ENCODE results near the gene LEMD3. TPM values are rescaled to one million over a fixed set of nuclear protein-coding genes. Genes with fewer than 3 reads are reported as not detected.

LEMD3 gene
- total RNA-seq, 1 donor from 2014 or later = 31.9 TPM

DNA sequence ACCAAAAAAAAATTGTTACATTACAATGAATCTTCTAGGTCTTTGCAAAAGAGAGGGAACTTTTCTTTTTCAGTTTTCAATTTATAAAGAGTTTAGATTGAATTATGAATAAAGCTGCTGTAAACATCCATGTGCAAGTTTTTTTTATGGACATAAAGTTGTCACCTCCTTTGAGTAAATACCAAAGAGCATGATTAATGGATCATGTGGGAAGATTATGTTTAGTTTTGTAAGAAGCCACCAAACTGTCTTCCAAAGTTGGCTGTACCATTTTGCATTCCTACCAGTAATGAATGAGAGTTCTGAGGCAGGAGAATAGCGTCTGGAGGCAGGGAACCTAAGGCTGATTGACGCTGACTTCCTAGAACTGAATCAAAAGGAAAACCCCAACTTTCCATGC lies 30.2 kb downstream of the LEMD3 start:
- intact Hi-C loops (cut with DNase I) = no loop called here
- ATAC-seq = no peak
- Histone ChIP-seq H3K27ac (no peak overlapping the region), H3K4me3 (no peak overlapping the region), H3K27me3 (ENCODE audit: low read depth) (no peaks in the 10 kb centered on the region), H3K4me1 (no peaks in the 10 kb centered on the region), H3K9me3 (no peaks in the 10 kb centered on the region), H3K36me3 (no peaks in the 10 kb centered on the region)
- TF ChIP-seq, protein P1, sequence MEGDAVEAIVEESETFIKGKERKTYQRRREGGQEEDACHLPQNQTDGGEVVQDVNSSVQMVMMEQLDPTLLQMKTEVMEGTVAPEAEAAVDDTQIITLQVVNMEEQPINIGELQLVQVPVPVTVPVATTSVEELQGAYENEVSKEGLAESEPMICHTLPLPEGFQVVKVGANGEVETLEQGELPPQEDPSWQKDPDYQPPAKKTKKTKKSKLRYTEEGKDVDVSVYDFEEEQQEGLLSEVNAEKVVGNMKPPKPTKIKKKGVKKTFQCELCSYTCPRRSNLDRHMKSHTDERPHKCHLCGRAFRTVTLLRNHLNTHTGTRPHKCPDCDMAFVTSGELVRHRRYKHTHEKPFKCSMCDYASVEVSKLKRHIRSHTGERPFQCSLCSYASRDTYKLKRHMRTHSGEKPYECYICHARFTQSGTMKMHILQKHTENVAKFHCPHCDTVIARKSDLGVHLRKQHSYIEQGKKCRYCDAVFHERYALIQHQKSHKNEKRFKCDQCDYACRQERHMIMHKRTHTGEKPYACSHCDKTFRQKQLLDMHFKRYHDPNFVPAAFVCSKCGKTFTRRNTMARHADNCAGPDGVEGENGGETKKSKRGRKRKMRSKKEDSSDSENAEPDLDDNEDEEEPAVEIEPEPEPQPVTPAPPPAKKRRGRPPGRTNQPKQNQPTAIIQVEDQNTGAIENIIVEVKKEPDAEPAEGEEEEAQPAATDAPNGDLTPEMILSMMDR (IDR thresholded peaks at IDR 0.05) = no peak
- no peak for DNase-seq

DNA sequence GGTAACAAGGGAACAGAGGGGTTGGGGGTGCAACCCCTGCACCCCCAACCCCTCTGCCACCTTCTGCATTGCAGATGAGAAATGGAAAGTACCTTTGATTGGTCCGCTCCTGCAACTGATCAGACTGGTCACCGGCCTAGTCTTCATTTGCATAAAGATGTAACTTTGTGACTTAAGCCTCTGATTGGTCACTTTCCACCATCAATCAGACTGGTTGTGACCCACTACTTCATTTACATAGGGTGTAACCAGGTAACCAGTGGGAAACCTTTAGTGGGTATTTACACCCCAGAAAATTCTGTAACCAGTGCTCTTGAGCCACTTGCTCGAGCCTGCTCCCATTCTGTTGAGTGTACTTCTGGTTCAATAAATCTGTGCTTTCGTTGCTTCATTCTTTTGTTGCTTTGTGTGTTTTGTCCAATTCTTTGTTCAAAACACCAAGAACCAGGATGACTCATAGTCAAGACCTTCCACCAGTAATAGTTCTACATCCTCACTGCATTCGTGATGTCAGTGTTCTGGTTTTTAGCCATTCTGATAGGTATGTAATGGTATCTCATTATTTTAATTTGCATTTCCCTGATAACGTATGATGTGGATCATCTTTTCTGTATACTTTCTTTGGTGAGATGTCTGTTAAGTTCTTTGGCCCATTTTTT lies 30.8 kb downstream of the LEMD3 start:
- Histone ChIP-seq H3K27me3 (ENCODE audit: low read depth) (no peaks in the 10 kb centered on the region), H3K4me1 (no peaks in the 10 kb centered on the region), H3K36me3 (no peaks in the 10 kb centered on the region), H3K9me3 (no peaks in the 10 kb centered on the region), H3K4me3 (no peak overlapping the region), H3K27ac (no peak overlapping the region)
- intact Hi-C loops (cut with DNase I) = no loop called here
- no peak for ATAC-seq
- no peak for DNase-seq
- TF ChIP-seq, protein P1 (IDR thresholded peaks at IDR 0.05) = no peak

DNA sequence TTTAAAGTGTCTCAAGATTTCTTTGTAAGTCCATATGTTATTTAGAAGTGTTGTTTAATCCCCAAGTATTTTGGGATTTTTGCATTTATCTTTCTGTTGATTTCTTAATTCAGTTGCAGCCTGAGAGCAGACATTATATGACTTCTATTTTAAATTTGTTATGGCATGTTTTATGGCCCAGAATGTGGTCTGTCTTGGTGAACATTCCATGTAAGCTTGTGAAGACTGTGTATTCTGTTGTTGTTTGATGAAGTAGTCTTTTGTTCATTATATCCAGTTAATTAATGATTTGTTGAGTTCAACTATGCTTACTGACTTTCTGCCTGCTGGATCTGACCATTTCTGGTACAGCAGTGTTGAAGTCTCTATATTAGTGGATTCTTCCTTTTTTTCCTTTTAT lies 34.0 kb downstream of the LEMD3 start:
- no peak overlapping the region for H3K27ac ChIP-seq
- ATAC-seq = no peak
- H3K9me3 ChIP-seq = no peaks in the 10 kb centered on the region
- H3K27me3 ChIP-seq (ENCODE audit: low read depth) = no peaks in the 10 kb centered on the region
- H3K4me3 ChIP-seq = no peak overlapping the region
- H3K36me3 ChIP-seq = no peaks in the 10 kb centered on the region
- TF ChIP-seq, protein P1 (IDR thresholded peaks at IDR 0.05) = no peak
- peaks cover 5% of the 10 kb centered on the region for H3K4me1 ChIP-seq
- intact Hi-C loops (cut with DNase I) = no loop called here
- no peak for DNase-seq

DNA sequence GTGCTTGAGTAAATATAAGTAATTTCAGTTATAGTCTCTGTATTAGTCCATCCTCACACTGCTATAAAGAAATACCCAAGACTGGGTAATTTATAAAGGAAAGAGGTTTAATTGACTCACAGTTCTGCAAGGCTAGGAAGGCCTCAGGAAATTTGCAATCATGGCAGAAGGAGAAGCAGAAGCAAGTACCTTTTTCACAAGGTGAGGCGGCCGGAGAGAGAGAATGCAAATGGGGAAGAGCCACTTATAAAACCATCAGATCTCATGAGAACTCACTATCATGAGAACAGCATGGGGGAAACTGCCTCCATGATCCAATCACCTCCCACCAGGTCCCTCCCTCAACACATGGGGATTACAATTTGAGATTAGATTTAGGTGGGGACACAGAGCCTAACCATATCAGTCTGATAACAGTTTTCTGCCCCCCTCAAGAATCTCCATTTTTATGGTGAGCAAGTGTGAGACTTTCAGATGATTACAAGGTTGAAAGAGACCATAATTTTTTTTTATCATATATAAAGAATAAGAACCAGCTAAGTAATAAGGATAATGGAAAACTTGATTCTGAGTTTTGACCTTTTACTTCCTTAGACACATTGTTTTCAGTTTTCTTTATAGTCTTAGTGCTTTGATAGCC lies 35.6 kb downstream of the LEMD3 start:
- no peaks in the 10 kb centered on the region for H3K36me3 ChIP-seq
- ATAC-seq (no peak), DNase-seq (no peak)
- no peaks in the 10 kb centered on the region for H3K27me3 ChIP-seq (ENCODE audit: low read depth)
- no peak overlapping the region for H3K4me3 ChIP-seq
- TF ChIP-seq, protein P1 (IDR thresholded peaks at IDR 0.05) = no peak
- intact Hi-C loops (cut with DNase I) = no loop called here
- no peaks in the 10 kb centered on the region for H3K9me3 ChIP-seq
- H3K27ac ChIP-seq = no peak overlapping the region
- peaks cover 20% of the 10 kb centered on the region for H3K4me1 ChIP-seq

DNA sequence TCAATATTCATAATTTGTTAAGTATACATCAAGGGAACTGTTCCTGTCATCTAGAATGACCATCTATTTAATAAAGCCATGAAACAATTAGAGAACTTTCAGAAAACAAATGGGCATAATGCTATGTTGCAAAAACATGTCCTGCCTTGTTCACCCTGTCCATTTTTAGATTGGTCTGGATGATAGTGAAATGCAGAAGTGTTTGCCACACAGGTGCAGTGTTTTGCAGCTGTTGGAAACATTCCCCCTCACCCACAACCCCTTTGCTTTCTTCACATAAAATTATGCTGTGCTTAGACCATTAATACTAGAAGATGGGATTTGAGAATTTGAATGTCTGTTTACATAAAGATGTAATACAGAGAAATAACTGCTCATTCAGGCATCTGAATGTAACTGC lies 36.5 kb downstream of the LEMD3 start:
- ATAC-seq = no peak
- intact Hi-C loops (cut with DNase I) = no loop called here
- H3K4me1 ChIP-seq = peaks cover 24% of the 10 kb centered on the region
- no peak overlapping the region for H3K27ac ChIP-seq
- H3K9me3 ChIP-seq = no peaks in the 10 kb centered on the region
- TF ChIP-seq, protein P1 (IDR thresholded peaks at IDR 0.05) = no peak
- DNase-seq = no peak
- H3K36me3 ChIP-seq = no peaks in the 10 kb centered on the region
- H3K27me3 ChIP-seq (ENCODE audit: low read depth) = no peaks in the 10 kb centered on the region
- no peak overlapping the region for H3K4me3 ChIP-seq
